ENCODE results near the gene LRBA.

The LRBA gene

DNA sequence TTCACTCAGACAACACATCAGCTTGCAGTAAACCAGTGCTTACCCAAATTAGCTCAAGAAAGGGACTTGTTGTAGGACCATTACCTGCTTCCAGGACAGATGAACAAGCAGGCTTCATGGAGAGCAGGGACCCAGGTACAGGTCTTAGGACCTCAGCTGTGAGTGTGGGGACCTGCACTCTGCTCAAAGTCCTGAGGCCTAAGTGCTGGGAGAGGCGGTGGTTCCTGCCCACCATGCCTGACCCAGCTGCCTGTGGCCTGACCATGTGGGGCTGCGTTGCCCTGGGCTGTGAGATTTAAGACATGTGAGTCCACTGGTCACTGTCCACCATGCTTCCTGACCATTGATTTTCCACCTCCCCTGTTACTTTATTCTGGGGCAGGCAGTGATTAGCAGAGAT is 796.6 kb downstream of the LRBA start:
- DNase-seq (ENCODE audit: low read depth): no peak
- no peak overlapping the region for H3K4me3 ChIP-seq (ENCODE audit: low read depth, low read length)
- no peak for TF ChIP-seq CTCF (IDR thresholded peaks at IDR 0.05; ENCODE audit: insufficient read depth, low read depth, low read length, missing control alignments)

DNA sequence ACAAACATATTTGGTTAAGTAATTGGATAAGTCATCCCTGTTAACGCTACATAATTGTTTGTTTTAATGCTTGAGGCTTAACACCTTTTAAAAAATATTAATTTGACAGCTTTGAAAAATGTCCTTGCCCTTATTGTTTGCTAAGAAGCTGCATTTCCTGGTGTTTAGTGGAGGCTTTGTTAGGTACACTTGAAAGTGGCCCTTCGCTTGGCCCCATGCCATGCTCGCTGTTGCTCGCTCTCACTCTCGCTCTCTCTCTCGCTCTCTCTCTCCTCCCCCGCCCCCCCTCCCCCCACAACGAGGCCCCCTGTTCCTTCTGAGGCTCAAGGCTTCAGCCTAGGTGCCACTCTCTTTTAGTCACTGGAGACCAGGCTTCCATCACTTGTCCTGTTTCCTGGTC is 797.3 kb downstream of the LRBA start:
- no peak for DNase-seq (ENCODE audit: low read depth)
- H3K4me3 ChIP-seq (ENCODE audit: low read depth, low read length): no peak overlapping the region
- no peak for TF ChIP-seq CTCF (IDR thresholded peaks at IDR 0.05; ENCODE audit: insufficient read depth, low read depth, low read length, missing control alignments)

DNA sequence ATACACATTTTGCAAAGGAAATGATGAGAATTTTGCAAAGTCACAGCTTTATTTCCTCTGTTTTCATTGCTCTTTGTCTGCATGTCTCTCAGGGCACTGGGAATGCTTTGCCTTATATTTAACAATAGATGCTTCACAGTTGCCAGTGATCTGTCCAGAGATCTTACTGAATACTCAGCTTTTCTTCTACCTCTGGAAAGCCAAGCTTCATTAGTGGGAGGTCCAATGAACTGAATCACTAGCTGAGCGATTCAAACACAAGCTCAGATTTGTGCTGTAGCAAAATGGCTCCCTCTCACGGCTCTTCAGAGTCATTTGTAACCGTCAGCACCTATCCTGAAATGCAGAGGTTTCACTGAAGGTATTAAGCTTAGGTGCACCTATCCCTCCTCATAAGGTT is 797.9 kb downstream of the LRBA start:
- no peak overlapping the region for H3K4me3 ChIP-seq (ENCODE audit: low read depth, low read length)
- TF ChIP-seq CTCF (IDR thresholded peaks at IDR 0.05; ENCODE audit: insufficient read depth, low read depth, low read length, missing control alignments): peak; percentile 2
- peak; percentile 22 for DNase-seq (ENCODE audit: low read depth)

- no peak for DNase-seq (ENCODE audit: low read depth)
- H3K4me3 ChIP-seq (ENCODE audit: low read depth, low read length): no peak overlapping the region
- TF ChIP-seq CTCF (IDR thresholded peaks at IDR 0.05; ENCODE audit: insufficient read depth, low read depth, low read length, missing control alignments): no peak
Observed at GRCh38 chr4:150216726-150217125, 798.4 kb downstream of the LRBA start.

- no peak for DNase-seq (ENCODE audit: low read depth)
- no peak overlapping the region for H3K4me3 ChIP-seq (ENCODE audit: low read depth, low read length)
- TF ChIP-seq CTCF (IDR thresholded peaks at IDR 0.05; ENCODE audit: insufficient read depth, low read depth, low read length, missing control alignments): no peak
Observed at GRCh38 chr4:150215601-150216000, 799.5 kb downstream of the LRBA start.

Measured in GM12865 (cell line).